Measurements from ENCODE around the gene FSTL4.

FSTL4 gene

DNA sequence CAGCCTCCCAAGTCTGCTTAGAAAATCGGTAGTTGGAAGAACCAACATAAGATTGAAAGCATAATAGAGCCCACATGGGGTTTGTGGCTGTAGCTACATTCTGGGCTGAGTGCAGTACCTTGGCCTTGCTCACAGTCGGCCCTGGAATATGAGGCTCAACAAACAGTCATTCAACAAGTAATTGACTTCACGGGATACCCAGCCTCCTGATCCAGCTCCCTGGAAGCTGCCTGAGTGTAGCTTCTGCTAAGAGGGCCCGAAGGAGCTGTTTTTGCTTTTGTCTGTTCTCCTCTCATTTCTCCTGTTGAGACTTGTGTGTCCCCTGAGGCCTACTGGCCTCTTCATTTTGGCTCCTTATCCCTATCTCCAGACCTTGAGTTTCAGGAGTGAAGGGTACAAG, 389.8 kb downstream of the FSTL4 start:
- ATAC-seq: no peak
- TF ChIP-seq, protein P1, sequence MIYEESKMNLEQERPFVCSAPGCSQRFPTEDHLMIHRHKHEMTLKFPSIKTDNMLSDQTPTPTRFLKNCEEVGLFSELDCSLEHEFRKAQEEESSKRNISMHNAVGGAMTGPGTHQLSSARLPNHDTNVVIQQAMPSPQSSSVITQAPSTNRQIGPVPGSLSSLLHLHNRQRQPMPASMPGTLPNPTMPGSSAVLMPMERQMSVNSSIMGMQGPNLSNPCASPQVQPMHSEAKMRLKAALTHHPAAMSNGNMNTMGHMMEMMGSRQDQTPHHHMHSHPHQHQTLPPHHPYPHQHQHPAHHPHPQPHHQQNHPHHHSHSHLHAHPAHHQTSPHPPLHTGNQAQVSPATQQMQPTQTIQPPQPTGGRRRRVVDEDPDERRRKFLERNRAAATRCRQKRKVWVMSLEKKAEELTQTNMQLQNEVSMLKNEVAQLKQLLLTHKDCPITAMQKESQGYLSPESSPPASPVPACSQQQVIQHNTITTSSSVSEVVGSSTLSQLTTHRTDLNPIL (CRISPR knock-in tag; IDR thresholded peaks at IDR 0.05; ENCODE audit: low read depth): no peak
- TF ChIP-seq, protein P2, sequence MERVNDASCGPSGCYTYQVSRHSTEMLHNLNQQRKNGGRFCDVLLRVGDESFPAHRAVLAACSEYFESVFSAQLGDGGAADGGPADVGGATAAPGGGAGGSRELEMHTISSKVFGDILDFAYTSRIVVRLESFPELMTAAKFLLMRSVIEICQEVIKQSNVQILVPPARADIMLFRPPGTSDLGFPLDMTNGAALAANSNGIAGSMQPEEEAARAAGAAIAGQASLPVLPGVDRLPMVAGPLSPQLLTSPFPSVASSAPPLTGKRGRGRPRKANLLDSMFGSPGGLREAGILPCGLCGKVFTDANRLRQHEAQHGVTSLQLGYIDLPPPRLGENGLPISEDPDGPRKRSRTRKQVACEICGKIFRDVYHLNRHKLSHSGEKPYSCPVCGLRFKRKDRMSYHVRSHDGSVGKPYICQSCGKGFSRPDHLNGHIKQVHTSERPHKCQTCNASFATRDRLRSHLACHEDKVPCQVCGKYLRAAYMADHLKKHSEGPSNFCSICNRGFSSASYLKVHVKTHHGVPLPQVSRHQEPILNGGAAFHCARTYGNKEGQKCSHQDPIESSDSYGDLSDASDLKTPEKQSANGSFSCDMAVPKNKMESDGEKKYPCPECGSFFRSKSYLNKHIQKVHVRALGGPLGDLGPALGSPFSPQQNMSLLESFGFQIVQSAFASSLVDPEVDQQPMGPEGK (CRISPR knock-in tag; IDR thresholded peaks at IDR 0.05; ENCODE audit: borderline replicate concordance): no peak
- TF ChIP-seq BACH2 (CRISPR knock-in tag; IDR thresholded peaks at IDR 0.05; ENCODE audit: borderline replicate concordance): no peak
- no peak for TF ChIP-seq ZNF8 (CRISPR knock-in tag; IDR thresholded peaks at IDR 0.05)
- TF ChIP-seq, protein P3, sequence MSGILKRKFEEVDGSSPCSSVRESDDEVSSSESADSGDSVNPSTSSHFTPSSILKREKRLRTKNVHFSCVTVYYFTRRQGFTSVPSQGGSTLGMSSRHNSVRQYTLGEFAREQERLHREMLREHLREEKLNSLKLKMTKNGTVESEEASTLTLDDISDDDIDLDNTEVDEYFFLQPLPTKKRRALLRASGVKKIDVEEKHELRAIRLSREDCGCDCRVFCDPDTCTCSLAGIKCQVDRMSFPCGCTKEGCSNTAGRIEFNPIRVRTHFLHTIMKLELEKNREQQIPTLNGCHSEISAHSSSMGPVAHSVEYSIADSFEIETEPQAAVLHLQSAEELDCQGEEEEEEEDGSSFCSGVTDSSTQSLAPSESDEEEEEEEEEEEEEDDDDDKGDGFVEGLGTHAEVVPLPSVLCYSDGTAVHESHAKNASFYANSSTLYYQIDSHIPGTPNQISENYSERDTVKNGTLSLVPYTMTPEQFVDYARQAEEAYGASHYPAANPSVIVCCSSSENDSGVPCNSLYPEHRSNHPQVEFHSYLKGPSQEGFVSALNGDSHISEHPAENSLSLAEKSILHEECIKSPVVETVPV (CRISPR knock-in tag; IDR thresholded peaks at IDR 0.05): no peak
- TF ChIP-seq ZFP3 (CRISPR knock-in tag; IDR thresholded peaks at IDR 0.05): no peak
- TF ChIP-seq ISL1 (CRISPR knock-in tag; IDR thresholded peaks at IDR 0.05): no peak
- TF ChIP-seq PPARA (CRISPR knock-in tag; IDR thresholded peaks at IDR 0.05; ENCODE audit: borderline replicate concordance): no peak
- TF ChIP-seq, protein P4, sequence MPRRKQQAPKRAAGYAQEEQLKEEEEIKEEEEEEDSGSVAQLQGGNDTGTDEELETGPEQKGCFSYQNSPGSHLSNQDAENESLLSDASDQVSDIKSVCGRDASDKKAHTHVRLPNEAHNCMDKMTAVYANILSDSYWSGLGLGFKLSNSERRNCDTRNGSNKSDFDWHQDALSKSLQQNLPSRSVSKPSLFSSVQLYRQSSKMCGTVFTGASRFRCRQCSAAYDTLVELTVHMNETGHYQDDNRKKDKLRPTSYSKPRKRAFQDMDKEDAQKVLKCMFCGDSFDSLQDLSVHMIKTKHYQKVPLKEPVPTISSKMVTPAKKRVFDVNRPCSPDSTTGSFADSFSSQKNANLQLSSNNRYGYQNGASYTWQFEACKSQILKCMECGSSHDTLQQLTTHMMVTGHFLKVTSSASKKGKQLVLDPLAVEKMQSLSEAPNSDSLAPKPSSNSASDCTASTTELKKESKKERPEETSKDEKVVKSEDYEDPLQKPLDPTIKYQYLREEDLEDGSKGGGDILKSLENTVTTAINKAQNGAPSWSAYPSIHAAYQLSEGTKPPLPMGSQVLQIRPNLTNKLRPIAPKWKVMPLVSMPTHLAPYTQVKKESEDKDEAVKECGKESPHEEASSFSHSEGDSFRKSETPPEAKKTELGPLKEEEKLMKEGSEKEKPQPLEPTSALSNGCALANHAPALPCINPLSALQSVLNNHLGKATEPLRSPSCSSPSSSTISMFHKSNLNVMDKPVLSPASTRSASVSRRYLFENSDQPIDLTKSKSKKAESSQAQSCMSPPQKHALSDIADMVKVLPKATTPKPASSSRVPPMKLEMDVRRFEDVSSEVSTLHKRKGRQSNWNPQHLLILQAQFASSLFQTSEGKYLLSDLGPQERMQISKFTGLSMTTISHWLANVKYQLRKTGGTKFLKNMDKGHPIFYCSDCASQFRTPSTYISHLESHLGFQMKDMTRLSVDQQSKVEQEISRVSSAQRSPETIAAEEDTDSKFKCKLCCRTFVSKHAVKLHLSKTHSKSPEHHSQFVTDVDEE (CRISPR knock-in tag; IDR thresholded peaks at IDR 0.05): no peak
- no peak for TF ChIP-seq ZFP30 (CRISPR knock-in tag; IDR thresholded peaks at IDR 0.05)
- TF ChIP-seq ZC3H10 (CRISPR knock-in tag; IDR thresholded peaks at IDR 0.05): no peak
- TF ChIP-seq GLIS3 (CRISPR knock-in tag; IDR thresholded peaks at IDR 0.05): no peak

DNA sequence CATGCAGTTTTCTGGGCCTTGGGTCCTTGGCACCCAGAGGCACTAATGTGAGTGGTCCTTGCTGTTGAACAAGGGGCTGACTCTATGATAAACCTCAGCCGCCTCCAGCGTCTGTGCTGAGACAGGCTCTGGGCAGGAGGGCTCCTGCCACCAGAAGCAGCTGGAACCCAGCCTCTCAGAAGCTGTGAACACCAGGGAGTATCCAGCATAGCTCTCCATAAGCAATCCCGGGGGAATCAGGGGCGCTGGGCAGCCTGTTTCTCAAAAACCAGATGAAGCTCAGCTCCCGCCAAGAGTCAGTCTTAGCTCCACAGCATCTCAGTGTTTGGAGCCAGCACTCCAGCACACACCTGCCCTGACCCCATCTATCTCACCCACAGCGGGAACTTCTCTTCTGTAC, 390.3 kb downstream of the FSTL4 start:
- no peak for TF ChIP-seq PPARA (CRISPR knock-in tag; IDR thresholded peaks at IDR 0.05; ENCODE audit: borderline replicate concordance)
- TF ChIP-seq ZNF8 (CRISPR knock-in tag; IDR thresholded peaks at IDR 0.05): no peak
- TF ChIP-seq ZFP3 (CRISPR knock-in tag; IDR thresholded peaks at IDR 0.05): no peak
- no peak for TF ChIP-seq ZFP30 (CRISPR knock-in tag; IDR thresholded peaks at IDR 0.05)
- TF ChIP-seq GLIS3 (CRISPR knock-in tag; IDR thresholded peaks at IDR 0.05): no peak
- TF ChIP-seq ZNF565 (CRISPR knock-in tag; conservative IDR thresholded peaks at IDR 0.05; ENCODE audit: low read depth): no peak
- TF ChIP-seq RARB (CRISPR knock-in tag; IDR thresholded peaks at IDR 0.05): no peak
- no peak for TF ChIP-seq SNAI2 (CRISPR knock-in tag; IDR thresholded peaks at IDR 0.05)
- no peak for TF ChIP-seq CSDC2 (CRISPR knock-in tag; IDR thresholded peaks at IDR 0.05)
- no peak for TF ChIP-seq ZC3H10 (CRISPR knock-in tag; IDR thresholded peaks at IDR 0.05)
- TF ChIP-seq BACH2 (CRISPR knock-in tag; IDR thresholded peaks at IDR 0.05; ENCODE audit: borderline replicate concordance): no peak
- no peak for TF ChIP-seq TOX (CRISPR knock-in tag; IDR thresholded peaks at IDR 0.05; ENCODE audit: borderline replicate concordance)
- TF ChIP-seq, protein P1 (CRISPR knock-in tag; IDR thresholded peaks at IDR 0.05; ENCODE audit: low read depth): no peak
- TF ChIP-seq, protein P4 (CRISPR knock-in tag; IDR thresholded peaks at IDR 0.05): no peak
- TF ChIP-seq, protein P2 (CRISPR knock-in tag; IDR thresholded peaks at IDR 0.05; ENCODE audit: borderline replicate concordance): no peak
- no peak for ATAC-seq
